ENCODE results near the gene C1QTNF5.

The C1QTNF5 gene

DNA sequence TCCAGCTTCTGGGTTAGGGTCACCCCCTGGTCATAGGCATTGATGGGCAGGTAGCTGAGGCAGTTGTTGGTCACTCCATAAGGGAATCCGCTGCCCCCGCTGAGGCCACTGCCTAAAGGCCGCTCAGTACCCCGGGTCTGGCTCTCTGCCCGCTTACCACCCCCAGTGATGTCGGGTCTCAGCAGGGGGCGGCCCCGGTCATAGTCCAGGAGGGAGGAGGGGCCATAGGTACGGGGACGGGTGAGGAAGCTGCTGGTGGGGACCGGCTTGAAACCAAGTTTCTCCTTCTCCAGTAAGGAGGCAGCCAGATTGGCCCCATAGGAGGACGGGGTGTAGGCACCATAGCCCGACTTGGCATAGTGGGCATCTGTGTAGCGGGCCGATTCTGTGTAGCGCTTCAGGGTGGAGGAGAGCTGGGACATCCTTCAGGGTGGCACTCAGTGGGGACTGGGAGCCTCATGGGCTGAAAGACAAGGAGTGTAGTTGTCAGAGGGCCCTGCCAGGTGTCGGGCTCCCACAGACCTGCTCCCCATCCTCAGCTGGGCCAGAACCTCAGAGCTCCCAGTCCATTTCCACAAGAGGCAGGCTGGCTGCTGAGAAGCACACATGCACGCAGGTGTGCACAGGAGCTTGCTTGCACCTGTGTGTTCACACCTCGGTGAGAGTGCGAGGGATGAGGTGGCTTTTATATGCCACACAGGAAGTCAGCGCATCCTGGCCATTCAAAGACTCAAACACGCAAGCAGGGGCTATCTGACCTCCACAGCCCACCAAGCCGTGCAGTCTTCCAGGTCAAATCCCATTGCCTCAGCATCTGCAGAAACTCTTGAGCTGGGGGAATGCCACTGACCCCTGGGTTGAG, 32.6 kb upstream of the C1QTNF5 start:
- no peak for DNase-seq

DNA sequence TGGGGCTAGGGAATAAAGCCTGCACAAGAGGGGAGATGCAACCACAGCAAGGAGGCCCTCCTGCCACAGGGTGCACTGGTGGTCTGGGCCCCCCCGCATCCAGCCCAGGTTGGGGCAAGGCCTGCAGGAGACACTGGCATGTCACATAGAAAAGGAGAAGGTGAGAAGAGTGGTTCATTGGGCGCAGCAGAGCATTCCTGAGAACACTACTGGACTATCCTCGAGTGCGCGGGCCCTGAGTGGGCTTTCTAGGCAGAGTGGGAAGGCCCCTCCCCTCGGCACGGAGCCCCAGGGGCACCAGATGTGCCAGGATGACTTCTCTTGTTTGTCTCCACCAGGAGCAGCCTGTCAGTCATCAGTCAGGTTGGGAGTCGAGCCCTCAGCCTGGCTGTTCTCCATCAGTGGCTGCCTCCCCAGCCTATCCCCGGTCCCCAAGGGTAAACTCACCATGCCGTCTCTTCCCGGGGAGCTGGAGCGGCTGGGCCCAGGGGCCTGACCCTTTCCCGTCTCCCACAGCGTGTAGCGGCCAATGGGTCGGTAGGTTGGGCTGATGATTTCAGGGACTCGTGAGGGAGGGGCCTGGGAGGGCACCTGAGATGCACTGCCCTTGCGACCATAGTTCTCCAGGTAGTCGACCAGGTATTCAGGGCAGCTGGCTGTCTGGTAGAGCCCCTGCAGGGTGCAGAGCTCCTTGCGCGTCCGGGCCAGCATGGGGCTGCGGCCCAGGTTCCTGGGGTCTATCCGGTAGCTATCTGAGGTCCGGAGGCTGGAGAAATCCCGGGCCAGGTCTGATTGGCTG, 31.8 kb upstream of the C1QTNF5 start:
- no peak for DNase-seq

DNA sequence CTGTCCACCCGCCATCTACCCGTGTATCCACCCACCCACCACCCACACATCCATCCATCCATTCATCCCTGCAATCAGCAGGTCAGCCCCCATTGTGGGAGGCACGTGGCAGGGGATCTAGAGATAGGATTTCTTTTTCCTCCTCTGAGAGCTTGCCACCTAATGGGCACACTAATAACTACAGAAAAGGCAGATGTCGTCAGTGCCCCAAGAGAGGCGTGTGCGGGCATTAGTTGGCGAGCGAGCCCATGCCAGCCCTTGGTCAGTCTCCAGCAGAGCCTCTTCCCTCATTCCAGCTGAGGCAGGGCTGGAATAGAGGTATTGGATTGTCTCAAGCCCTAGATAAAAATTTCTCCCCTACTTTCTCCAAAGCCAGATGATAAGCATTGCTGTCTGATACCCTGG, 31.1 kb upstream of the C1QTNF5 start:
- no peak for DNase-seq

DNA sequence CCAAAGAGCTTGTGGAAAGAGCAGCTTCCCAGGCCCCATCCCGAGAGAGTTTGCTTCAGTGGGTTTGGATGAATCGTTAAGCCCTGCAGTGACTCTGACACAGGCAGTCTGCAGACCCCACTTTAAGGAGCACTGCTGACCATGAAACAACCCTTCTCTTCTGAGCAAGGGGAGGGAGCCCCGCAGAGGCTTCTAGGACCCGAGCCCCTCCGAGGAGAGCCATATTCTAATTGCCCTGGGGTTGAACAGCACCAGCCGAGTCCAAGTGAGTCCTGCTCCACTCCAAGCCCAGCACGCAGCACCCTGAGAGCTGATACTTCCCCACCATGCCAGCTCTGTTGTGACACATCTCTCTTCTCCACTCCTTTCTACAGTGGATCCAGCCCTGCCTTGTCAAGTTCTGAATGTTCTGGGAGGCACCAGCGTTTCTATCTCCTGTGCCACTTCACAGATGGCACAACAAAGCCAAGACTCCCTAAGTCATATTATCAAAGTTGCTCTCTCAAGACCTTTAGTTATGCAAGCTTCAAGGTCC, 30.5 kb upstream of the C1QTNF5 start:
- DNase-seq, result no peak

DNA sequence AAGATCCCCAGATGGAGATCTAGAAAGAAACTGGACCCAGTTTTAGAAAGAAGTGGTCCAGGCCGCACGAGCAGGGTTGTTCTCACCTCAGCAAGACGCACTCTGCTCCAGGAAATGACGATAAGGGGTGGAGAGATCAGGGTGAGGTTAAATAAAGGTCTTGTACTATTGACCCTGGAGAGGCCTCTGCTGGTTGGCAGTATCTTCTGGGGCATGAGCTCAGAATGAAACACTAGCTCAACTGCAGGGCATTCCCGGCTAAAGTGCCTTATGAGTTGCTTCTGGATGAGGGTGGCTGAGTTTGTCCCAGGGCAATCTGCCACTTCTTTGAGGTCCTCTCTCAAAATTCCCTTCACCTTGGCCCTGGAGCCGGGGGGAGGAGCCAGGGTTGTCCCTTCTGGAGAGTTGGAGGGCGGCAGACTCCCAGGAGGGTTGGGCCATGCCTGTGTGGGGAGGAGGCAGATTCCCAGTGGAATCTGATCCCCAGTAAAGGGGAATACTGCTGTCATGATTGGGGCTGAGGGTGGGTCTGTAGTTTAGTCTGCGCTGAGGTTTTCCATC, 29.9 kb upstream of the C1QTNF5 start:
- no peak for DNase-seq

GRCh38 chr11:119369132-119369925, 28.6 kb upstream of the C1QTNF5 start:
- no peak for DNase-seq

DNA sequence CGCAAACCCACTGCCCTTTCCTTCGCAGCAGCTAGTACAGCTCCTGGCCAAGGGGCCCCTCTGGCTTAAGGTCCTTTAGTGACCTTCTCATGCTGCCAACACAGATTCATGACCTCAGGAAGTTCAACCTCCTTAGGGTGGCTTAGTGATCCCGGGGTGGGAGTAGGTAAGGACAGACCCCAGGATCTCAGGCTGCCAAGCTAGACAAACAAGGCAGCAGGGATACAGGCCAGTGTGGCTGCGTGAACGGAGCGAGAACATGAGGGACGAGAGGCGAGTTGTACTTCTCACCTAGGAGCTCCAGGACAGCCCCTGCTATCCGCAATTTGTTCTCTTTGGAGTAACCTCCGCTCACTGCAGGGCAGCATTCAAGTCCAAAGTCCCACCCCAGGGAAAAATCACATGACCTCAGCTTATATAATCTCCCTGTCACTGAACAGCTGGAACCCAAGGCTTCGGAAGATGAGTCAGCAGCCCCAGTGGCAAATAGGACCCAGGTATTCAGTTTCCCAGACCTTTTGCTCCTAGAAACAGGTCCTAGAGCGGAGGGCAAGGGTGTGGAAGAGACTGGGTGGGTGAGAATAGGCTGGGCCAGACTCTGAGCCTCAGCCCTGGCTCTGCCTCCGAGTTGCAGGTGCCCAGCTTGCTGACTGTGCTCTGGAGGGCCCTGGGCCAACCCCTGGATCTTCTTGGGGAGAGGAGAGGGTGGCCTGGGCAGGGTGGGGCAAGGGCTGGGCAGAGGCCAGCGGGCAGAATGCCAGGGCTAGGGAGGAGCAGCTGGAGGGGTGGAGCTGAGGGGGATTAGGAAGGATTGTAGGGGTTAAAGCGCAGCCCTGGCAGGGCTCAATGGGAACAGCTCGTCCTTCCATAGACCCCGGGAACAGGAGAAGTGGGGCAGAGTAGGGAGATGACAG, 27.7 kb upstream of the C1QTNF5 start:
- no peak for DNase-seq

GRCh38 chr11:119367661-119368120, 27.0 kb upstream of the C1QTNF5 start:
- DNase-seq, result no peak

DNA sequence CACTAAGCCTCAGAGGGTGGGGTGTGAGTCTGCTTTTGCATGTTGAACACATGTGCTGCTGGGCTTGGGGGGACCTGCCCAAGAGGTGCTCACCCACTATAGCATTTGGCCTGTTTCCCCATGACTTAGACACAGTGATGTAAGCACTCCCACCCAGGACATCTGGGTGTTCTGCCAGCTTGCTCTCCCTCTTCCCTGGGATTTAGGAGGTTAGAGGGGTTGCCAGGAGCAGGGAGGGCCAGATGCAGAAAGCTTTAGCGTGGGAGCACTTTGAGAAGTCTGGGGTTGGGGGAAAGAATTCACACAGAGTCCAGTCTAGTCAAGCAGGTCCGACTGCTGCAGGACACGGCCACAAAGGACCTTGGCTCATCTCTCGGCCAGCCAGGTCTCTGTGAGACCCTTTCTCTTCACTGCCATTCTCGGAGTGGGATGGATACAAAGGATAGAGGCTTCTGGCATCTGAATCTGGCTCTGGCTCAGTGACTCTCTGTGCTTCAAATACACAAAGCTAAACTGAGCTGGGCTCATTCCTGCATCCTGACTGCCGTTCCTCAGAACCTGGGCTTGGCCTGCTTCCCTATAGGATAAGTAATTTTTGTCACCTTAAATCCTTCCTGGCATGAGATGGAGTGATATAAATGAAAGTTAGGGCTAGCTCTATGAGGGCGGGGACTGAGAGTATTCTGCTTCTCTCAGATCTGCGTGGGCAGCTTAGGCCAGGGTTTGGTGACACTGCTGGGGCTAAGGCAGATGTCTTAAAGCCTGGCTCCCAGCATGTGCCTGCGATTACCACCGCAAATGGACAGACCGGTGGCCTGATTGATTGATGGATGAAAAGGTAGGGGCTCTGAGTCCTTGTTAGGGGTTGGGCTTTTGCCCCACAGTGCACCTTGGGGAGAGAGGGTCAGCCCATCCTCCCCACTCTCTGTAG, 26.3 kb upstream of the C1QTNF5 start:
- DNase-seq, result no peak

GRCh38 chr11:119365071-119365591, 24.4 kb upstream of the C1QTNF5 start:
- no peak for DNase-seq

DNA sequence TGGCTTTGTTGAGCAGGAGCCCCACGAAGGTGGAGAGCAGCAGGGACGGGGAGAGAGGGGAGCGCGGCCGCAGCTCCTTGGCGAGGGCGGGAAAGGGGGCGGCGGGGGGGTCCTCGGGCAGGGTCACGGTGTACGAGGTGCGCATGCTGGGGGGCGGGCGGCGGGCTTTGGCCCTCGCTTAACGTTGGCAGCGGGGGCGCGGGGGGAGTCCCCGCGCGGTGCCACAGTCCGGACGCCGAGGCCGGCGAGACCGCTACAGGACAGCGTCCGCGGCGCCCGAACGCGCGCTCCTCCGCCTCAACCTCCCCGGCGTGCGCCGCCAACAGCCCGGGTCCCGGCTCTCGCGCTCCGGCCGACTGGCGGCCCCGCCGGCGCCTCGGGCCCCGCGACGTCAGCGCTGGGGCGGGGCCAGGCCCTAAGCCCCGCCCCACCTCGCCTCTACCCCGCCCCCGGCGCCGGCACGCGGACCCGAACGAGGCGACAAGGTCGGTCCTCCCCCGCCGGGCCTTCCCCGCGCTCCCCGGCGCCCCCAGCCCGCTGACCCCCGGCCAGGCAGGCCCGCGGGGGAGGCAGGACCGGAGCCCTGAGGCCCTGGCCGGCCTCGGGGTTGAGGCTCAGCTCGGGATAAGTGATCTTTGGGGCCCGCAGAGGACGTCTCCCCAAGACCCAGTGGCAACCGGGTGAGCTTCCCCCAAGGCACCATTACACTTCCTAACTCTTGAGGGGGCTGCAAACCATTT, 23.3 kb upstream of the C1QTNF5 start:
- peak; percentile 63 for DNase-seq

DNA sequence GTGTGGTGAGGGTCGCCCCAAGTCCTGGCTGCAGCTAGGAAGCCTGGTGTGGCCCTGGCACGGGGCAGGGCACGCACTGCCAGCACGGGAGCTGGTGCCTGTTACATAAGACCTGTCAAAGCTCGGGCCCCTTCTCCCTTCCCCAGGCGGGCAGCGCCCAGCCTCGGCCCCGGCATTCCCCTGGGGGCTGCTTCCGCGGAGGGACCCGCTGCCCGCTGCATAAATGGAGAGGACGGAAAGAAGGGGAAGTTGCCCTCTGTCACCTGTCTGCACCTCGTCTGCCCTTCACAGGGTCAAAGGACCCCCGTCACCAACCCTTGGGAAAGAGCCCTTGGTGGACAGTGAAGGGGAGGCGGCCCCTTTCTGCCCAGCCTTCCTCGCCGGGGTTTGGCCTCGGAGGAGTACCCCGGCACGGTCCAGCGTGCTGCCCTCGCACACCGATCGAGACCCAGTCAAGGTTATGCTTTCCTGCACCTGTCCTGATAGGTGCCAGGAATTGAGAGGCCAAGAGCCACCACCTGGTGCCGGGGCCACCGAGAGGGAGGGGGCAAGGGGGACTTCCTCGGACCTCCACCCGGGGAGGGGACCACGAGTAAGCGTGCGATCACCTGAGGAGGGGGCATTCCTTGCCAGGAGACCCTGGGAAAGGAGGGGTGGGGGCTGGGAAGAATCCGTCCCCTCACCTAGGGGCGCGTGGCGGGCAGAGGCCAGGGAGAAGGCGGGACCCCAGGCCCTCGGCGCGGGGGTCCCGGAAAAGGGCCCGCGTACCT, 22.6 kb upstream of the C1QTNF5 start:
- DNase-seq, result no peak

GRCh38 chr11:119362741-119363080, 22.0 kb upstream of the C1QTNF5 start:
- DNase-seq, result no peak

- no peak for DNase-seq
Observed at GRCh38 chr11:119361941-119362725, 21.4 kb upstream of the C1QTNF5 start.

GRCh38 chr11:119361056-119361787, 20.5 kb upstream of the C1QTNF5 start:
- peak; percentile 82 for DNase-seq

DNA sequence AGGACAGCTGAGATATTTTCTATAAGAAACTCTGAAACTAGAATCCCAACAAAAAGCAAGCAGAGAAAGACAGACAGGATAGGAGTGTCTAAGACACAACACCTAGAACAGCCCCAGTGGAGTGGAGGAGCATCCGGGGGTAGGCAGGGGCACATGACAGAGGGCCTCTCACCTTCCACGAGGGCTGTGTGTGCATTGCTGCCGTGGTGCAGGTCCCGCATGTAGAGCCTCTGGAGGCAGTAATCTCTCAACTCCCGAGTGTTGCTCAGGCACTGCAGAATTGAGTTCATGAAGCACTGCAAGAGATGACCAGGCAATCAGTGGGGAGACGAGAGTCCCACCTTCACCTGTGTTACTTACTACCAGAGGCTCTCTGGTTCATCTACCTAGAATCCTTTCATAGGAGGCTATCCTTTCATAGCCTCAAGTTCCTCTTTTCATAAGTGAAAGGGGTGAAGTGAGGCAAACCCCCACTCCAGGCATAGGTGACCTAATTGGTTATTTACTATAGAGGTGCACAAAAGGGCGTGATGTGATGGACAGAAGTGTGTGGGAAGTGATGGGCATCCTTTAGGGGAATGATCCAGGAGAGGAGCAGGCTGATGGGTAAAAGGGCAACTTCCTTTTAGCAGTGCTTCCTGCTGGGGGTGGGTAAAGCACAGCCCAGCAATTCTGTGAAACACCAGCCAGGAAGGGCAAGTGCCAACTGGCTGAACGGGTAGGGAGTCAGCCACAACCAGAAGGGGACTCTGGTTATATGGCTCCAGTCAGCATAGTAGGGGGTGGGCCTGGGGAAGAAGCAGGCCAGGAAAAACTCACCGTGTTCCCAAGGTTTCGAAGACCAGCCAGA, 18.9 kb upstream of the C1QTNF5 start:
- no peak for DNase-seq
